ENCODE data around the gene USP9X.

DNA sequence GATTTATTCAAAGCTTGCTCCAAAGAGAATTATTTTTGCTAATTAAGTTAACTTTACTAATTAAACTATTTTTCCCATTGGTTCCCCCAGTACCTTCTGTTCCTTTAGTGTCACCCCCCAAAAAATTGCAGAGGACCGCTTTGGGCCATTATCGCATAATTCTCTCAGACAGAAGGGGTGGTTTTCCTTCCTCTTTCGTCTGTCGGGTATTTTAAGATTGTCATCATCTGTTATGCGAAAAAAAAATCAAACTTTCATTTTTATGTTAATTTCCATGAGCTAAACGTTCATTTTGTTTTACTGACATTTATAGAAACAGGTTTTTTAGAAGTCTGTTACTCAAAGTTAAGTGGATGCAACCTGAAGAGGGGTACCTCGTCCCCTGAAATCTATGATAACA lies 172.6 kb downstream of the USP9X start:
- no peak for TF ChIP-seq EZH2phosphoT487 (IDR thresholded peaks at IDR 0.05; ENCODE audit: low read depth, severe bottlenecking, unreplicated experiment)
- TF ChIP-seq, protein P1, sequence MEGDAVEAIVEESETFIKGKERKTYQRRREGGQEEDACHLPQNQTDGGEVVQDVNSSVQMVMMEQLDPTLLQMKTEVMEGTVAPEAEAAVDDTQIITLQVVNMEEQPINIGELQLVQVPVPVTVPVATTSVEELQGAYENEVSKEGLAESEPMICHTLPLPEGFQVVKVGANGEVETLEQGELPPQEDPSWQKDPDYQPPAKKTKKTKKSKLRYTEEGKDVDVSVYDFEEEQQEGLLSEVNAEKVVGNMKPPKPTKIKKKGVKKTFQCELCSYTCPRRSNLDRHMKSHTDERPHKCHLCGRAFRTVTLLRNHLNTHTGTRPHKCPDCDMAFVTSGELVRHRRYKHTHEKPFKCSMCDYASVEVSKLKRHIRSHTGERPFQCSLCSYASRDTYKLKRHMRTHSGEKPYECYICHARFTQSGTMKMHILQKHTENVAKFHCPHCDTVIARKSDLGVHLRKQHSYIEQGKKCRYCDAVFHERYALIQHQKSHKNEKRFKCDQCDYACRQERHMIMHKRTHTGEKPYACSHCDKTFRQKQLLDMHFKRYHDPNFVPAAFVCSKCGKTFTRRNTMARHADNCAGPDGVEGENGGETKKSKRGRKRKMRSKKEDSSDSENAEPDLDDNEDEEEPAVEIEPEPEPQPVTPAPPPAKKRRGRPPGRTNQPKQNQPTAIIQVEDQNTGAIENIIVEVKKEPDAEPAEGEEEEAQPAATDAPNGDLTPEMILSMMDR (IDR thresholded peaks at IDR 0.05; ENCODE audit: poor library complexity) = no peak
